Stimulated activated naive CD8-positive, alpha-beta T cell treated with anti-CD3 and anti-CD28 coated beads, Interleukin-15, Interleukin-2, amounts not matched to agents 100 ng/mL and 50 ng/mL, for 24 hours (primary cell): Measurements from ENCODE around the gene CYP19A1.

Experiments
- H3K27ac Mint-ChIP-seq: one replicate; pipeline ENCODE4 v1.8.0; 2021; ENCODE audit warnings: mild to moderate bottlenecking, mixed read lengths
- H3K27me3 Mint-ChIP-seq: one replicate; pipeline ENCODE4 v1.8.0; 2021; ENCODE audit warnings: mixed read lengths
- H3K36me3 Mint-ChIP-seq: one replicate; pipeline ENCODE4 v1.8.0; 2021; ENCODE audit warnings: low read depth, mixed read lengths
- H3K4me1 Mint-ChIP-seq: one replicate; pipeline ENCODE4 v1.8.0; 2021; ENCODE audit warnings: low read depth, mixed read lengths
- H3K4me3 Mint-ChIP-seq: one replicate; pipeline ENCODE4 v1.8.0; 2021; ENCODE audit warnings: mild to moderate bottlenecking, mixed read lengths
- H3K9me3 Mint-ChIP-seq: one replicate; pipeline ENCODE4 v1.8.0; 2021; ENCODE audit warnings: mixed read lengths

The CYP19A1 gene

DNA sequence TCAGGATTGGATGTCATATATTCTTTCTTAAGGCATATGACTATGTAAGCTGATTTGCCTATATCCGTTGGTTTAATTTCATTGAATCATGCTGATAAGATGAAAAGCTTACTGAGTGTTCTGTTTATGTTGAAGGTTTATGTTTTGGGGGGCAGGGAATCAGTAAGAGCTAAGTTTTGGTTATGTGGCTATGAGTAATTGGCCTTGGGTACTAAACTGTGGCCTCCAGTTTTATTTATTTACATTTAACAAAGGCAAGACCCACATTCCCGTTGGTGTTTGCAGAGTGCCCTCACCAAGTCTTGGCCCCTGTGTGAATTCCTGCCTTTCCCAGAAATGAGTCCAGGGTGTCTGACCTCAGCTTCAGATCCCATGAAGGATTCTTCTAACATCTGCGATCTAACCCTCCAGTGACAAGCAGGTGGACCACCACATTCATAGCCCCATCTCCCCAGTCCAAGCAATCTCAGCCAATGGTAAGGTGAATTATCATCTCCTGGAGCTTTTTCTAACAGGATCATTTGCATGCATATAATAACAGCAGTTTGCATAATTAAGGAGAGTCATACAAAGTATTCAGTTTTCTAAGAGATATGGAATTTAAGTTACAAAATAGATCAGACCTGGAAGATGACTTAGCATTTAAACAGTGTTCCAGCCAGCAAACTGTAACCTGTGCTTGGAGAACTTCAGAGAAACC lies 30.5 kb upstream of the CYP19A1 start:
- H3K27ac Mint-ChIP-seq, result no peak overlapping the region
- no peak overlapping the region for H3K4me3 Mint-ChIP-seq
- no peaks in the 10 kb centered on the region for H3K36me3 Mint-ChIP-seq
- no peaks in the 10 kb centered on the region for H3K4me1 Mint-ChIP-seq
- H3K9me3 Mint-ChIP-seq, result no peaks in the 10 kb centered on the region
- no peaks in the 10 kb centered on the region for H3K27me3 Mint-ChIP-seq

GRCh38 chr15:51368307-51368706 lies 29.9 kb upstream of the CYP19A1 start:
- no peaks in the 10 kb centered on the region for H3K27me3 Mint-ChIP-seq
- no peak overlapping the region for H3K27ac Mint-ChIP-seq

GRCh38 chr15:51367322-51367976 lies 29.1 kb upstream of the CYP19A1 start:
- no peaks in the 10 kb centered on the region for H3K36me3 Mint-ChIP-seq
- no peak overlapping the region for H3K4me3 Mint-ChIP-seq
- H3K27me3 Mint-ChIP-seq, result no peaks in the 10 kb centered on the region
- H3K9me3 Mint-ChIP-seq, result no peaks in the 10 kb centered on the region
- no peaks in the 10 kb centered on the region for H3K4me1 Mint-ChIP-seq
- H3K27ac Mint-ChIP-seq, result no peak overlapping the region

More at GRCh38 chr15:51368307-51368706, 29.9 kb upstream of the CYP19A1 start:
- Mint-ChIP-seq H3K36me3 (no peaks in the 10 kb centered on the region), H3K9me3 (no peaks in the 10 kb centered on the region), H3K4me3 (no peak overlapping the region), H3K4me1 (no peaks in the 10 kb centered on the region)

DNA sequence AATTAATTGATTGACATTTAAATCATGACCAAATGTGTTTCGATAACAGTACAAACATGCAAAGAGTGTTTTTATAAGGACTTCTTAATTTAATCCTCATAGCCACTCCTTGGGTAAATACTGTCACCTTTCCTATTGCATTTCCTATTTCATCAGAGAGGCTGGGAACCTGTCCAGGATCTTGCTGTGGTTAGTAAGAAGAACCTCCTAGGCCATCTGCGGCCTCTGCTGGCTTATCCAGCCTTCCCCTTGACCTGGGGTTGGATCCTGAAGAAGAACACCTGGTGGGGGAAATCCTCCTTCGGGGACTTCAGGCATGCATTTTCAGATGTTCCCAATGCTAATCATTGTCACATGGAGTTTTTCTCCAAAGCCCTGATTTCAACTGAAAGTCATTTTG lies 28.5 kb upstream of the CYP19A1 start:
- no peaks in the 10 kb centered on the region for H3K36me3 Mint-ChIP-seq
- H3K9me3 Mint-ChIP-seq, result no peaks in the 10 kb centered on the region
- H3K27ac Mint-ChIP-seq, result no peak overlapping the region
- H3K27me3 Mint-ChIP-seq, result no peaks in the 10 kb centered on the region
- H3K4me1 Mint-ChIP-seq, result no peaks in the 10 kb centered on the region
- no peak overlapping the region for H3K4me3 Mint-ChIP-seq

DNA sequence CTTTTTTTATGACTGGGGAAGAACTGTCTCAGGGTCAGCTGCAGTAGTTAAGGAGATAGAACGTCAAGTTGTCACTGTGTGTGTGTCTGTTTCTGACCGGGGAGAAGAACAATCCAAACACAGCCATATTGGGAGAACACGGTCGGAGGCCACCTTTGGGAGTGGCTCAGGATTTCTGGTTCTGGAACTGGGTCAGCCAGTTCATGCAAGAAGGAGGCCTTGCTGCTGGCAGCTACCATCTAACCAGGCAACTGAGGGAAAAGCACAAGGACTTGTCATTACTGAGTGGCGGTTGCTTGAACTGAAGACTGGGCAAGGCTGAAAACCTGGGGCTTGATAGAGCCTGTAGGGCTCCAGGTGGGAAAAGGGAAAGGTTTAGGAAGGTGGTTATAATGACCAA lies 27.7 kb upstream of the CYP19A1 start:
- Mint-ChIP-seq H3K27me3 (no peaks in the 10 kb centered on the region), H3K4me1 (no peaks in the 10 kb centered on the region), H3K9me3 (no peaks in the 10 kb centered on the region), H3K4me3 (no peak overlapping the region), H3K36me3 (no peaks in the 10 kb centered on the region), H3K27ac (no peak overlapping the region)

- Mint-ChIP-seq H3K36me3 (no peaks in the 10 kb centered on the region), H3K4me1 (no peaks in the 10 kb centered on the region), H3K9me3 (no peaks in the 10 kb centered on the region), H3K27ac (no peak overlapping the region), H3K27me3 (no peaks in the 10 kb centered on the region), H3K4me3 (no peak overlapping the region)
Measured at GRCh38 chr15:51365417-51365816, 27.0 kb upstream of the CYP19A1 start.

DNA sequence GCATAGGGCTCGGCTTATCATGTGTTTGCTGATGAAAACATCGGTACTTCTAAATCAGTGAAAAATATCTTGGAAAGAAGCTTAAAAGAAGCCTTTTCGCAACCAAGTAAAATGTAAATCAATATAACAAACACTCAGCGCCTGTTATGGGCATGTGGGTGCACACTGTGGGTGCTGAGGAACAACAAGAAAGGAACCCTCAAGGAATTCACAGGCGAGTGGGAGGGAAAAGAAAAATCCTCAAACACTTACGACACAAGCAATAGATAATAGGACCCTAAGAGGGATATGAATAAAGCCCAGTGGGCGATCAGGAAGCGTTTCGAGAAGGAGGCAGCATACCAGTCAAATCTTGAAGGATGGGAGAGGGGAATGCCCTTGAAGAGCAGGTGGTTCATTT lies 25.0 kb upstream of the CYP19A1 start:
- no peak overlapping the region for H3K27ac Mint-ChIP-seq

GRCh38 chr15:51359981-51360380 lies 21.6 kb upstream of the CYP19A1 start:
- Mint-ChIP-seq H3K4me3 (no peak overlapping the region), H3K27me3 (no peaks in the 10 kb centered on the region), H3K36me3 (no peaks in the 10 kb centered on the region), H3K4me1 (no peaks in the 10 kb centered on the region), H3K9me3 (no peaks in the 10 kb centered on the region), H3K27ac (no peak overlapping the region)

More for the DNA sequence above, 25.0 kb upstream of the CYP19A1 start:
- Mint-ChIP-seq H3K4me1 (no peaks in the 10 kb centered on the region), H3K4me3 (no peak overlapping the region), H3K36me3 (no peaks in the 10 kb centered on the region), H3K27me3 (no peaks in the 10 kb centered on the region), H3K9me3 (no peaks in the 10 kb centered on the region)

DNA sequence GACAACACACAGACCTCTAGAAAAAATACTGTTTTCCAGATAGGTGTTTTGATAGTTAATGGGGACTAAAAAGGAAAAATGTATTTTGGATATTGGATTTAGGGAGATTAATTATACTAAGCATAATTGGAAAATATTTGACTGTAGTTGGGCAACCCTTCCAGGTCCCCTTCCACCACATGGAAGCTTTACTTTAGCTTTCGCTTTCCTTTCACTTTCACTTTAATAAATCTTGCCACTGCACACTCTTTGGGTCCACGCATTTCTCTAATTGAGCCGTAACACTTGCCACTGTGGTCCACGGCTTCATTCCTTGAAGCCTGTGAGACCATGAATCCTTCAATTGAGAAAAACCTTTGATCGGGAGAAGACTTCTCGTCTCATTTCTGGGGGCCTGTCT lies 18.6 kb upstream of the CYP19A1 start:
- Mint-ChIP-seq H3K27ac (no peak overlapping the region), H3K27me3 (peaks cover 17% of the 10 kb centered on the region), H3K36me3 (no peaks in the 10 kb centered on the region), H3K4me1 (no peaks in the 10 kb centered on the region), H3K4me3 (no peak overlapping the region), H3K9me3 (no peaks in the 10 kb centered on the region)

GRCh38 chr15:51356147-51356546 lies 17.8 kb upstream of the CYP19A1 start:
- Mint-ChIP-seq H3K9me3 (no peaks in the 10 kb centered on the region), H3K27ac (no peak overlapping the region), H3K4me3 (no peak overlapping the region), H3K4me1 (no peaks in the 10 kb centered on the region), H3K27me3 (peaks cover 19% of the 10 kb centered on the region), H3K36me3 (no peaks in the 10 kb centered on the region)

GRCh38 chr15:51355096-51355495 lies 16.7 kb upstream of the CYP19A1 start:
- Mint-ChIP-seq H3K27me3 (peaks cover 22% of the 10 kb centered on the region), H3K4me3 (no peak overlapping the region), H3K27ac (no peak overlapping the region), H3K9me3 (no peaks in the 10 kb centered on the region), H3K4me1 (no peaks in the 10 kb centered on the region), H3K36me3 (no peaks in the 10 kb centered on the region)

- Mint-ChIP-seq H3K4me1 (no peaks in the 10 kb centered on the region), H3K4me3 (no peak overlapping the region), H3K9me3 (no peaks in the 10 kb centered on the region), H3K27ac (no peak overlapping the region), H3K36me3 (no peaks in the 10 kb centered on the region), H3K27me3 (peaks cover 22% of the 10 kb centered on the region)
Measured at GRCh38 chr15:51353976-51354375, 15.6 kb upstream of the CYP19A1 start.

DNA sequence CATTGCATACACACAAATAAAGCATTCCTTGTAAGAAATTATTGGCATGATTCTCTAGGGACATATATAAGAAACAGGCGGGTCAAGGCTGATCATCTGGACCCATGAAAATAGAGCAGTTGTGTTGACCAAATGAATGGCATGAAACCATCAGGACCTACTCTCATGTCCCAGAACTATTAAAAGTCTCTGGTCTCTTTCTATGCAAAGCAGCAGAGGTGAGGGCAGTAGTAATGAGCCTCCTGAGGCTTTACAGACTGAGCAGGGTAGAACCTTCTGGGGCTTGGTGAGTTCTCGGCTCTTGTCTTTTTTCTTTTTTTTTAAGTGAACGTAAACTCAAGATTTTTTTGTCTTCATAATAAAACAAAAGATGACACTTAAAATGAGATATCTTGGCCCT lies 12.3 kb upstream of the CYP19A1 start:
- no peaks in the 10 kb centered on the region for H3K4me1 Mint-ChIP-seq
- no peak overlapping the region for H3K4me3 Mint-ChIP-seq
- H3K9me3 Mint-ChIP-seq, result no peaks in the 10 kb centered on the region
- peaks cover 22% of the 10 kb centered on the region for H3K27me3 Mint-ChIP-seq
- H3K27ac Mint-ChIP-seq, result no peak overlapping the region
- H3K36me3 Mint-ChIP-seq, result no peaks in the 10 kb centered on the region

DNA sequence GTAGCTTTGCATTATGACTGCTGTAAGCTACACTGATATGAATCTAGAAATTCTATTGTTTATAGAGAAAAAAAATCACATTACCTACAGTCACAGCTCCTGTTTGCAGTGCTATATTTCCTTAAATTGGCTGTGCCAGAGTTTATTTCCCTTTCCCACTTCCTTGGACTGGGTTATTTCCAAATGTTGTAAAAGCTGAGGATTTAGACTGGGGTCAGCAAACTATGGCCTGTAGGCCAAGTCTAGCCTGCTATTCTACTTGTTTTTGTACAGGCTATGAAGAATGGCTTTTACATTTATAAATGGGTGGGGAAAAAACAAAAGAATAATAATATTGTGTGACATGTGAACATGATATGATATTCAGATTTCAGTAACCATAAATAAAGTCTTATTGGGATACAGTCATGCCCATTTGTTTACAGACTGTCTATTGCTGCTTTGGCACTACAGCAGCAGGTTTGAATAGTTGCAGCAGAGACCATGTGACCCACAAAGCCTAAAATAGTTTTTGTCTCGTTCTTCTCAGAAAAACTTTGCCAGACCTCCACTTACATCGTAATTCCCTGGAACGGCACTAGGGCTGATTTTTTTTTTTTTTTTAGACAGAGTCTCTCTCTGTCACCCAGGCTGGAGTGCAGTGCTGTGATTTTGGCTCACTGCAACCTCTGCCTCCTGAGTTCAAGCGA lies 10.9 kb upstream of the CYP19A1 start:
- H3K4me1 Mint-ChIP-seq, result no peaks in the 10 kb centered on the region
- H3K27me3 Mint-ChIP-seq, result peaks cover 22% of the 10 kb centered on the region
- H3K4me3 Mint-ChIP-seq, result no peak overlapping the region
- H3K9me3 Mint-ChIP-seq, result no peaks in the 10 kb centered on the region
- no peaks in the 10 kb centered on the region for H3K36me3 Mint-ChIP-seq
- no peak overlapping the region for H3K27ac Mint-ChIP-seq

- H3K9me3 Mint-ChIP-seq, result no peaks in the 10 kb centered on the region
- no peak overlapping the region for H3K4me3 Mint-ChIP-seq
- H3K4me1 Mint-ChIP-seq, result no peaks in the 10 kb centered on the region
- no peaks in the 10 kb centered on the region for H3K36me3 Mint-ChIP-seq
- H3K27ac Mint-ChIP-seq, result no peak overlapping the region
- peaks cover 22% of the 10 kb centered on the region for H3K27me3 Mint-ChIP-seq
Measured at GRCh38 chr15:51348688-51349087, 10.3 kb upstream of the CYP19A1 start.
